NCI-H526 (cell line): ENCODE data around the gene FAM181B.

Source experiments
- DNase-seq, 2 experiments: peaks; one replicate each; lab custom pipeline; 2025; lab: John Stamatoyannopoulos, UW

The FAM181B gene

DNA sequence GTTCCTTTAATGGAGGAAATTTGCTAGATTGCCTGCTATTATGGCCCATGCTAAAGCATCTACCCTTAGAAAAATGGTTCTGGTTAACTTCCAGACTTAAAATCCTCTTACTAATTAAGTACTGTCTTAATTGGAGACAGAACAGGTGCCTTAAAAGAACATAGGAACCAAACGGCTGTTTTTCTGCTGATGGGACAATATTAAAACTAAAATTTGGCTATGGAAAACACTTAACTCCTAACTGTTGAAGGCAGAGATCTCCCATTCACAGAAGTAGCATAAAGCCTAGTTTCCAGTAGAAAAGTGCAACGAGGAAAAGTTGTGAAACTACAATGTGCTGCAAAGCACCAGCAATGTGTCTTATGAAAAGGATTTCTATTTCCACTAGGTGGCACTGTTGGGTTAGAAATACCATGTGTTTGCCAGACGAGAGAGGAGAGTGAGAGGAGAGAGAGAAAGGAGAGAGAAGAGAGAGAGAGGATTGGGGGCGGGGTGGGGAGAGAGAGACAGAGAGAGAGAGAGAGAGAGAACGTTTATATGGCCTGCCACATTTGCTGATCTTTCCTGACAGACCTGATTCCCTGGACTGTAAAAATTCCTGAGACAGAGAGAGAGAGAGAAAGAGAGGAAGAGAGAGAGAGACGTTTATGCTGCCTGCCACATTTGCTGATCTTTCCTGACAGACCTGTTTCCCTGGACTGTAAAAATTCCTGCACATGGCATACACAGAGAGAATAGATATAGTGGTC is 51.5 kb downstream of the FAM181B start:
- DNase-seq, result peak in 1 of 2 experiments; percentile 60

- DNase-seq, result no peak
Measured at GRCh38 chr11:82680252-82680651, 53.4 kb downstream of the FAM181B start.
